Measurements from ENCODE around the gene TMPRSS4.
"Not testable (repeated sequence)": the region's sequence is repeated elsewhere in the genome, so short reads cannot be mapped to it uniquely, and the experiment has no call there.

TMPRSS4 gene

DNA sequence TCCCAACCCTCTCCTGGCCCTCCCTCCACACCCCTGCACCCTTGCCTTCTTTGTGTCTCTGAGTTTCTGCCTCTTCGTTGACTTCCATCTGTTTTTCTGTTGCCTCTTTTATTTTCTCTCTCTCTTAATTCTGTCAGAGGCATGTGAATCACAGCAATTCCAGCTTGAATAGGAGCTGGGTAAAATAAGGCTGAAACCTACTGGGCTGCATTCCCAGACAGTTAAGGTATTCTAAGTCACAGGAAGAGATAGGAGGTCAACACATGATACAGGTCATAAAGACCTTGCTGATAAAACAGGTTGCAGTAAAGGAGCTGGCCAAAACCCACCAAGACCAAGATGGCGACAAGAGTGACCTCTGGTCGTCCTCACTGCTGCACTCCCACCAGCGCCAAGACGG lies 14.2 kb upstream of the TMPRSS4 start:
- H3K4me3 Mint-ChIP-seq; H3K36me3 Mint-ChIP-seq (ENCODE audit: low read depth); H3K27me3 Mint-ChIP-seq; H3K27ac Mint-ChIP-seq; H3K9me3 Mint-ChIP-seq; H3K4me1 Mint-ChIP-seq (ENCODE audit: low read depth): not testable (repeated sequence)

DNA sequence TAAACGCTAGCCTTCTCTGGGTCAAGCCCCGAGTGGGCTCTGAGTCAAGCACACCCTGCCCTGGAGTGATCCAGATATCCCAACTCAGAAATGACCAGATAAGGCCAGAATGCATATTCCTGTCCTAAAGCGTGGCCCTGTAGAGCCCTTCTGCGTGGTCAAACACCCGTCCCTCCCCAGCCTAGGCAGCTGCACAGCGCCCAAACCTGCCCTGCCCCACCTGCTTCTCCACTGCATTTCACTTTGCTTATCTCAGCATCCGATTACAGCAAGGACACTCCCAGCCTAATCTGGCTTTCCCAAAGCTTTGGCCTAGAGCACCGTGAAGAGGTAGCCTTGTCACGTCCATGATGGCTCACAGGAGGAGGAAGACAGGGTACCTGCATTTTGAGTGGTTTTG lies 11.9 kb upstream of the TMPRSS4 start:
- no peaks in the 10 kb centered on the region for H3K9me3 Mint-ChIP-seq
- H3K4me3 Mint-ChIP-seq = no peak overlapping the region
- no peaks in the 10 kb centered on the region for H3K36me3 Mint-ChIP-seq (ENCODE audit: low read depth)
- no peak overlapping the region for H3K27ac Mint-ChIP-seq
- H3K27me3 Mint-ChIP-seq = no peaks in the 10 kb centered on the region
- H3K4me1 Mint-ChIP-seq (ENCODE audit: low read depth) = peaks cover 10% of the 10 kb centered on the region

DNA sequence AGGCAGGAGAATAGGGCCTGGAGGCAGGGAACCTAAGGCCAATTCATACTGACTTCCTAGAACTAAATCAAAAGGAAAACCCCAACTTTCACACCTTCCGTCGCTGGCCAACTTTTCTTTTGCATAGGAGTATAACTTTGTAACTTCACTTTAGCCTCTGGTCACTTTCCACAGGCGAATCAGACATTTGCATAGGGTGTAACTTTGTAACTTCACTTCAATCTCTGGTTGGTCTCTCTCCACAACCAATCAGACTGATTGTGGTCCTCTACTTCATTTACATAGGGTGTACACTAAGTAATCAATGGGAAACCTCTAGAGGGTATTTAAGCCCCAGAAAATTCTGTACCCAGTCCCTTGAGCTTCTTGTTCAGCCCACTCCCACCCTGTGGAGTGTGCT lies 11.5 kb upstream of the TMPRSS4 start:
- H3K27me3 Mint-ChIP-seq = no peaks in the 10 kb centered on the region
- H3K4me1 Mint-ChIP-seq (ENCODE audit: low read depth) = peaks cover 10% of the 10 kb centered on the region
- no peak overlapping the region for H3K4me3 Mint-ChIP-seq
- H3K9me3 Mint-ChIP-seq = no peaks in the 10 kb centered on the region
- H3K36me3 Mint-ChIP-seq (ENCODE audit: low read depth) = no peaks in the 10 kb centered on the region
- no peak overlapping the region for H3K27ac Mint-ChIP-seq

DNA sequence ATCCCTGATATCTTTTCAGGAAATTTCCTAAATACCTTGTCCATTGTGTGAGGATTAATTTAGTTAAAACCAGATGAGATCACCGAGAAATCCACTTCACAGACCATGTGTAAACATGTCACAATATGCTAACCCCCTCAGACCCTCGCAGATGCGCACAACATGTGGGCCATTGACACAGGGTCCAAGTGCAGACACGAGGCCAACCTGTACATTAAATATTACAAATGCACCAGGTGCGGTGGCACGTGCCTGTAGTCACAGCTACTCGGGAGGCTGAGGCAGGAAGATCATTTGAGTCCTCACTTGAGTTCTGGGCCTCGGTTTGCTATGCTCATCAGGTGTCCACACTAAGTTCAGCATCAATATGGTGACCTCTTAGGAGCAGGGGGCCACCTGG lies 9.9 kb upstream of the TMPRSS4 start:
- H3K27ac Mint-ChIP-seq = no peak overlapping the region
- no peaks in the 10 kb centered on the region for H3K9me3 Mint-ChIP-seq
- H3K36me3 Mint-ChIP-seq (ENCODE audit: low read depth) = no peaks in the 10 kb centered on the region
- H3K4me1 Mint-ChIP-seq (ENCODE audit: low read depth) = peaks cover 15% of the 10 kb centered on the region
- H3K27me3 Mint-ChIP-seq = no peaks in the 10 kb centered on the region
- H3K4me3 Mint-ChIP-seq = no peak overlapping the region

DNA sequence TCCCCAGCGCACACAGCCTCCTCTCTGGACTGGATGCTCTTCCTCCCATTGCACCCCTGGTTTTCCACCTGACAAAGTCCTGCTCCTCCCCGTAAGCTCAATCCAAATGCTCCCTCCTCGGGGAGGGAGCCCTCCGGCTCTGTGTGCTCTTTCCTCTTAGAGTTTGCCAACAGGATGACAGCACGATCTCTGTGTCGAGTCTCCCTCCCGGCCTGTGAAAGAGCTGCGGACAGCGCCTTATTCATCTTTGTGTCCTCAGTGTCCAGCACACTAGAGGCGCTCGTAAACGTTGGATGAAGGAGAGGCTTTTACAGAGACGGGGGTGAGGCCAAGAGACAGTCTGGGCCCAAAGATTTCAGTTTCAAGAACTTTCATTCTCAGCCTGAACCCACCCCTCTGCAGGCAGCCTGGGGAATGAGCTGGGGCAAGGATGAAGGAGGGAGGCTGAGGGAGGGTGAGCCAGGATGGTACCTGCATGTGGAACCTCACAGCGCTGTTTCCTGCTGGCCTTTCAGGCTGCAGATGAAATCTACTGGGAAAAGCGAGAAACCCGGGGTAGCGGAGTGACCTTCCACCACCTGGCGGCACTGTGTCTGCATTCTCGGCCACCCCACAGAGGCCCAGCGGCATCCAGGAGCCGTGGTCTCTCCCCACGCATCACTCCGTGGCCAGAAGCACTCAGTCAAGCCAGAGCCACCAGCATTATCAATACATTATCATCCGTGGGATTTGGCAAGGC lies 8.5 kb upstream of the TMPRSS4 start:
- no peaks in the 10 kb centered on the region for H3K27me3 Mint-ChIP-seq
- H3K36me3 Mint-ChIP-seq (ENCODE audit: low read depth) = no peaks in the 10 kb centered on the region
- no peaks in the 10 kb centered on the region for H3K9me3 Mint-ChIP-seq
- peaks cover 15% of the 10 kb centered on the region for H3K4me1 Mint-ChIP-seq (ENCODE audit: low read depth)
- H3K4me3 Mint-ChIP-seq = no peak overlapping the region
- no peak overlapping the region for H3K27ac Mint-ChIP-seq

DNA sequence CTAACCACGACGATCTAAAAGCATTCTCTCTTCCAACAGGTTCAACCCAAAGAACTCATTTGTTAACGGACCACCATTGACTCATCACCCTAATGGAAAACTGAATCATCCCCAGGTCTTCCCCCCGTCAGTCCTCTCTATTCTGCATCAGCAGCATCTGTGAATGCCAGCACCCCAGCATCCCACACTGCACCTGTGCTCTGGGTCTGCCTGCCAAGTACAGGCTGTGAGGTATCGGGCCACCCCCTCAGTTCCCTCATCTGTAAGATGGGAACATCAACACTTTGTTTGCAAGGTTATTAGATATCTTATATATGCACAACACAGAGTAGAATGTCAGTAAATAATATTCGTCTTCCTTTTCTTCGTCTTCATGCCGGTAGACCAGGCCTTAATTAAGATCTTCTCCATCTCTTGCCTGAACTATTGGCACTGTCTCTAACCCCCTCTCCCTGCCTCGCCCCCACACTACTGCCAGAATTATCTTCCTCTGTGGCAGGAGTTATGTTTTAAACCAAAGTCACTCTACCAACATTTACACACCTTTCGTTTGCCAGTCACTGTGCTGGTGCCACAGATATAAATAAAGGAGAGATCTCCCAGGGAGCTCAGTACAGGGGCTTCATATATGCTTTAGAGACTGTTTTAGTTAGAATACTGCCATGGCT lies 7.8 kb upstream of the TMPRSS4 start:
- Mint-ChIP-seq H3K4me1 (ENCODE audit: low read depth) (peaks cover 15% of the 10 kb centered on the region), H3K27ac (no peak overlapping the region), H3K9me3 (no peaks in the 10 kb centered on the region), H3K36me3 (ENCODE audit: low read depth) (no peaks in the 10 kb centered on the region), H3K27me3 (no peaks in the 10 kb centered on the region), H3K4me3 (no peak overlapping the region)

DNA sequence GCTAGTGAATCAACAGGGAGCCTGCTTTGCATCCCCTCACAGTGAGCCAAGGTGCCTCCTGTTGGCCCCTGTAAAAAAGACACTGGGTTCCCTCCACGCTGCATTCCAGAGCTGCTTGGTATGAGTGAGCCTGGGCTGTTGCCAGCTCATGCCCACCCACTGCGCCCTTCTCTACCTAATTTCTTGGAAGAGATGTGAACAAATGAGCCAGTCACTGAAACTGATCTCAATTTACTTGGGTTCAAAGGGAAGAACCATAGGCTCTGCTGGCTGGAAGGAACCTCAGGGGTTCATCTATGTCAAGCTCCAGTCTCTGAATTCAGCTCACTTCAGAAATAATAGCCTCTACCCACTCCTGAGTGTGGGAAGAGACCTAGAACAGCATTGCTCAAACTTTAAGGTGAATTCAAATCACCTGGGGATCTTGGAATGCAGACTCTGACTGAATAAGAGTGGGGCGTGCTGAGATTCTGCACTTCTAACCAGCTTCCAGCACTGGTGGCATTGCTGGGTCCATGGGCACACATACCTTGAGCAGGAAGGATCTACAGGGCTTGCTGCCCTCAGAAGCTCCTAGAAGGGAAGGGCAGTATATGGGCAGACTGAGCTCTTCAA lies 5.4 kb upstream of the TMPRSS4 start:
- Mint-ChIP-seq H3K27me3 (no peaks in the 10 kb centered on the region), H3K4me3 (no peak overlapping the region), H3K27ac (no peak overlapping the region), H3K9me3 (no peaks in the 10 kb centered on the region), H3K4me1 (ENCODE audit: low read depth) (peaks cover 15% of the 10 kb centered on the region), H3K36me3 (ENCODE audit: low read depth) (no peaks in the 10 kb centered on the region)

DNA sequence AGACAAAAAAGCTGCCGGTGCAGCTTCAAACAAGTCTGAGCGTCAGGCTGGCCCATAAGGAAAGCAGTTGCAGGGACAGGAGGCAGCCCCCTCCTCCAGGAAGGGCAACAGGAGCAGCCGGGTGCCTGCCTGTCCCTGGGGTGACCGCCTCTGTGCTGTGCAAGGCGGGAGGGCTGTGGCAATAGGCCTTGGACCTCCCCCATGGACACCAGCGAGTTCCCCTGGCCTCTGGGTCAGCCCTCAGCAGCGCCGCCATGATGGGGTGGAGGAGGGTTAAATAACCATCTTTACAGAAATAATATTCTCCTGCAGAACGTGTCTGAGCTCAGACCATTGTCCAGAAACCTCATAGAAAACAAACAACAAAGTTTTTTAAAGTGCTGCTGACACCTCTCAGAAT lies 3.3 kb upstream of the TMPRSS4 start:
- H3K27me3 Mint-ChIP-seq = no peaks in the 10 kb centered on the region
- H3K9me3 Mint-ChIP-seq = no peaks in the 10 kb centered on the region
- H3K27ac Mint-ChIP-seq = no peak overlapping the region
- H3K4me1 Mint-ChIP-seq (ENCODE audit: low read depth) = peaks cover 12% of the 10 kb centered on the region
- no peaks in the 10 kb centered on the region for H3K36me3 Mint-ChIP-seq (ENCODE audit: low read depth)
- no peak overlapping the region for H3K4me3 Mint-ChIP-seq

DNA sequence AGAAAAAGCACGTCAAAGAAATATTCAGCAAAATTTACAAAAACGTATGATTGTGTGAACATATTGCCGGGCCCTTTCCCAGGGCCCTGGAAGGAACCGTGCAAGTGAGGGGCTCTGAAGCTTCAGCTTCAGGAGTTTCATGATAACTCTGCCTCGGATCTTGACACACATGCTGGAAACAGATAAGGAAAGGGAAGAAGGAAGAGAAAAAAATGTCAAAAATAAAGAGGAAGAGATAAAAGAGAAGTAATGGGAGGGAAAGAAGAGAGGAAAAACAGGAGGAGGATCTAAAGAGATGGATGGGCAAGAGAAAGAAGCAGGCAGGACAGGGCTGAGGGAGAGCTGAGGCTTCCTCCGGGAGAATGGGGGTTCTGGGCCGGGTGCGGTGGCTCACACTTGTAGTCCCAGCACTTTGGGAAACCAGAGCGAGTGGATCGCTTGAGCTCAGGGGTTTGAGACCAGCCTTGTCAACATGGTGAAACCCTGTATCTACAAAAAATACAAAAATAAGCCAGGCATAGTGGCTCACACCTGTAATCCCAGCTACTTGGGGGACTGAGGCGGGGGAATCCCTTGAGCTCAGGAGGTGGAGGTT lies 2.7 kb upstream of the TMPRSS4 start:
- H3K4me3 Mint-ChIP-seq = no peak overlapping the region
- H3K27ac Mint-ChIP-seq = no peak overlapping the region
- peaks cover 6% of the 10 kb centered on the region for H3K4me1 Mint-ChIP-seq (ENCODE audit: low read depth)
- H3K36me3 Mint-ChIP-seq (ENCODE audit: low read depth) = no peaks in the 10 kb centered on the region
- H3K9me3 Mint-ChIP-seq = no peaks in the 10 kb centered on the region
- no peaks in the 10 kb centered on the region for H3K27me3 Mint-ChIP-seq

DNA sequence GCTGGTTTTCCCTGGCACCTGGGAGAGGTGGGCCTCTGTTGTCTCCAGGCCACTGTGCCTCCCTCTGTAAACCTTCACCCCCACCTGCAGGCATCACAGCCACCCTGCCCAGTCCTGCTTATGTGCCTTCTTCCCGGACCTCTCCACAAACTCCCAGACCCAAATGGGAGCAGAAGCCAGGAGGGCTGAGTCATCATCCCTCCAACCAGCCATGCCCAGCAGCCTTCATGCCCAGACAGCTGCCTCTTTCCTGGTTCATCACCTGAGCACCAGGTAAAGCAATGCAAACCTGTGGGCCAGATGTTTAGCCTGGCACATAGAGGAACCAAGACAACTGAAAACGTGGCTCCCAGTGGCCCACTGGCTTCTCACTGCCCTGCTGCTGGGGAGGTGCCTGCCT lies 2.1 kb upstream of the TMPRSS4 start:
- H3K4me1 Mint-ChIP-seq (ENCODE audit: low read depth) = peaks cover 5% of the 10 kb centered on the region
- H3K4me3 Mint-ChIP-seq = no peak overlapping the region
- H3K36me3 Mint-ChIP-seq (ENCODE audit: low read depth) = no peaks in the 10 kb centered on the region
- no peak overlapping the region for H3K27ac Mint-ChIP-seq
- no peaks in the 10 kb centered on the region for H3K9me3 Mint-ChIP-seq
- H3K27me3 Mint-ChIP-seq = no peaks in the 10 kb centered on the region

DNA sequence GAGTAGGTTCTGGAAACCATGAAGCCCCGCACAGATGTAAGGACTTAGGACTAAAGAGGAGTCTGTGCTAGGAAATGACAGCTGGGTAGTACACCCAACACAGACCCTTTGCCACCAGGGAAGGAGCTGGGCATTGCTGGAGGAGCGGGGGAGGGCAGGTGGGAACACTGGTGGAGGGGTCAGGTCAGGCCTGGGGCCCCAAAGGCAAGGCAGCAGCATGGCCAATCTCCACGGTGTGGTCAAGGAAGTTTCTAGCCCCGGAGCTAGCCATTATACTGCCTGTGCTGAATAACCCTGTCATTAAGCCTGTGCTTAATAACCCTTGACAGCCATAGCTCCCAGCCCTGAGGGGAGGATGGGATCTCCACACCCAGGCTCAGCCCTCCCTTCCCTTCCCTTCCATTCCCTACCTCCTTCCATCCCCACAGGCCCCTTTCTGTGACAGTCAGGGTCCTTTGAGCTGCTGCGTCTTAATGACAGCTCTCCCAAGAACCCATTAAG lies 2.1 kb downstream of the TMPRSS4 start:
- Mint-ChIP-seq H3K9me3 (no peaks in the 10 kb centered on the region), H3K4me1 (ENCODE audit: low read depth) (no peaks in the 10 kb centered on the region), H3K4me3 (no peak overlapping the region), H3K36me3 (ENCODE audit: low read depth) (no peaks in the 10 kb centered on the region), H3K27ac (no peak overlapping the region), H3K27me3 (no peaks in the 10 kb centered on the region)

DNA sequence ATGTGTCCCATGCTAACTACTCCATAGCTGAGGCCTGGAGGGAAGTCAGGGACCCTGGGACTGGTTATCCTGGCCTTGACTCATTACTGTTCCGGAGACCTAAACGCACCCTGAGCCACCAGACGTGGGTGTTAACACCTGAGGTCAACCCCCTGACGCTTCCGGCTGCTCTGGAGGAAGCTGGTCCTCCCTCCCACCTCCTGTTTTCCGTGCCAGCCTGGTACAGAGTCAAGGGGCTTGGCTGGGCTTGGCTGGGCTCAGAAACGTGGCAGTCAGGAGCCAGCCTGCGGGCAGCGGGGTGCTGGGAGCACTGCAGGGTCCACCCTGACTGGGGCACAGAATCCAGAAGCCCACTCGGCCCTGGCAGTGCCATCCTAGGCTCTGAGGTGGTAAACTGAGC lies 2.6 kb downstream of the TMPRSS4 start:
- Mint-ChIP-seq H3K27me3 (no peaks in the 10 kb centered on the region), H3K36me3 (ENCODE audit: low read depth) (no peaks in the 10 kb centered on the region), H3K9me3 (no peaks in the 10 kb centered on the region), H3K27ac (no peak overlapping the region), H3K4me3 (no peak overlapping the region), H3K4me1 (ENCODE audit: low read depth) (no peaks in the 10 kb centered on the region)

DNA sequence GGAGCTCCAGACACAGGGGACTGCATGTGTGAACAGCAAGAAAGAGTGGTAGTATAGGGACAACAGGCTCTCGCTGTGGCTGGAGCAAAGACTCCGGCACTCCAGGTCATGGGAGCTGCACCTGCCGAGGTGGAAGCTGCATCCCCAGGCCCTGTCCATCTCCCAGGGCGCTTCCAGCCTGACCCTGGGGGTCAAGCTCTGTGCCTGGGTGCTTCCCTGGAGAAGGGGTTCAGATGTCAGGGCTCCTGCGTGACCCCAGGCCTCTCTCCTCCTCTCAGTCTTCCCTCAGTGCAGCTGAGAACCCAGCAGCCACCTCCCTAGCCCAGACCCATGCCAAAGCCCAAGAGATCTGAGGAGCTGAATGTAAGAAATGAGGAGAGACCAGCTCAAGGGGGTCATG lies 3.4 kb downstream of the TMPRSS4 start:
- H3K27ac Mint-ChIP-seq = no peak overlapping the region
- no peaks in the 10 kb centered on the region for H3K9me3 Mint-ChIP-seq
- H3K4me3 Mint-ChIP-seq = no peak overlapping the region
- H3K36me3 Mint-ChIP-seq (ENCODE audit: low read depth) = no peaks in the 10 kb centered on the region
- no peaks in the 10 kb centered on the region for H3K4me1 Mint-ChIP-seq (ENCODE audit: low read depth)
- H3K27me3 Mint-ChIP-seq = no peaks in the 10 kb centered on the region

DNA sequence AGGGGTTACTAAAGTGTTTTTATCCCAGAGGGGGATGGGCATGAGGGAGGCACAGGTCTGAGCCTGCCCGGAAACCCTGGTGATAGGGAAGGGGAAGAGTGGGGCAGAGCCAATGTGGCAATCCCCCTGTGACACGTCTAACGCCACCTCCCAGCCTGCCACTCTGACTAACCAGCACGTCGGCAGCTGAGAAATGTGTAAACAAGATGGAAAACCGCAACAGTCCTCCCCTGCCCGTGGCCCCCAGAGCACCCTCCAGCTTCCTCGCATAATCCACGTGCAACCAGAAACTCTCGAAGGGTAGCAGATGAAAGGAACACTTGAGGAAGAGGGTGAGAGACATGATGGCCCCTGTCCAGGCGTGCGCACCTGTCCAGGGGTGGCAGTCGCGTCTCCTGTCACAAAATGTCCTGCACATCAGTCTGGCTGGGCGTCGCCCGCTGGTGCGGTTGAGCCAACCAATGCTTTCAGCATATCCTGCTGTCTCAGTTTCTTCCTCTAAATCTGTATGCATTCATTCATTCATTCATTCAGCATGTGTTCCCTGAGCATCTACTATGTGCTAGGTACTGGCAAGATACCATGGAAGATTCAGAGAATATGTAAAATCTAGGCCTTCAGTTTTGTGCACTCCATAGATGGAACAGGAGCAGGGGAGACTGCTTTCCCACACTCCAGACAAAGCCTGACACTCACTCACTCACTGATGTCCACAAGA lies 4.5 kb downstream of the TMPRSS4 start:
- Mint-ChIP-seq H3K4me1 (ENCODE audit: low read depth) (no peaks in the 10 kb centered on the region), H3K4me3 (no peak overlapping the region), H3K36me3 (ENCODE audit: low read depth) (no peaks in the 10 kb centered on the region), H3K27me3 (no peaks in the 10 kb centered on the region), H3K27ac (no peak overlapping the region), H3K9me3 (no peaks in the 10 kb centered on the region)
